Epidermal melanocyte (primary cell): ENCODE results near the gene SVEP1.

ENCODE experiments used
- DNase-seq: peaks from one replicate; pipeline ENCODE4 v3.0.0; 2011; ENCODE audit warnings: low spot score; ENCODE audit not compliant: insufficient read length

SVEP1 gene

GRCh38 chr9:110526426-110526825 lies 53.1 kb downstream of the SVEP1 start:
- no peak for DNase-seq

- DNase-seq = no peak
Observed at GRCh38 chr9:110521206-110521605, 58.3 kb downstream of the SVEP1 start.

- no peak for DNase-seq
Observed at GRCh38 chr9:110520120-110520701, 59.3 kb downstream of the SVEP1 start.

GRCh38 chr9:110517483-110517882 lies 62.1 kb downstream of the SVEP1 start:
- no peak for DNase-seq

- DNase-seq = no peak
Observed at GRCh38 chr9:110514897-110515296, 64.6 kb downstream of the SVEP1 start.

GRCh38 chr9:110512817-110513216 lies 66.7 kb downstream of the SVEP1 start:
- no peak for DNase-seq

- no peak for DNase-seq
Observed at GRCh38 chr9:110509792-110510191, 69.7 kb downstream of the SVEP1 start.

- DNase-seq = no peak
Observed at GRCh38 chr9:110502842-110503241, 76.7 kb downstream of the SVEP1 start.

- DNase-seq = no peak
Observed at GRCh38 chr9:110499608-110500007, 79.9 kb downstream of the SVEP1 start.

GRCh38 chr9:110487196-110487595 lies 92.3 kb downstream of the SVEP1 start:
- no peak for DNase-seq

GRCh38 chr9:110486218-110486617 lies 93.3 kb downstream of the SVEP1 start:
- no peak for DNase-seq

- no peak for DNase-seq
Observed at GRCh38 chr9:110479481-110479880, 100.1 kb downstream of the SVEP1 start.

- DNase-seq = no peak
Observed at GRCh38 chr9:110476251-110476650, 103.3 kb downstream of the SVEP1 start.

- no peak for DNase-seq
Observed at GRCh38 chr9:110472111-110472510, 107.4 kb downstream of the SVEP1 start.

GRCh38 chr9:110468950-110469349 lies 110.6 kb downstream of the SVEP1 start:
- no peak for DNase-seq

- DNase-seq = no peak
Observed at GRCh38 chr9:110465190-110465589, 114.4 kb downstream of the SVEP1 start.

- DNase-seq = no peak
Observed at GRCh38 chr9:110464321-110464720, 115.2 kb downstream of the SVEP1 start.

GRCh38 chr9:110463499-110463898 lies 116.0 kb downstream of the SVEP1 start:
- DNase-seq = no peak

GRCh38 chr9:110457245-110457644 lies 122.3 kb downstream of the SVEP1 start:
- no peak for DNase-seq

- DNase-seq = no peak
Observed at GRCh38 chr9:110456681-110457080, 122.9 kb downstream of the SVEP1 start.

- DNase-seq = no peak
Observed at GRCh38 chr9:110455860-110456259, 123.7 kb downstream of the SVEP1 start.

GRCh38 chr9:110452227-110452801 lies 127.2 kb downstream of the SVEP1 start:
- no peak for DNase-seq

- no peak for DNase-seq
Observed at GRCh38 chr9:110451726-110452125, 127.8 kb downstream of the SVEP1 start.

- no peak for DNase-seq
Observed at GRCh38 chr9:110447476-110447875, 132.1 kb downstream of the SVEP1 start.
